Measurements from ENCODE around the gene RFX5.
"Not testable (repeated sequence)": the region's sequence is repeated elsewhere in the genome, so short reads cannot be mapped to it uniquely, and the experiment has no call there.

GRCh38 chr1:151390221-151391078 is 43.4 kb upstream of the RFX5 start:
- not testable (repeated sequence) for TF ChIP-seq CTCF (IDR thresholded peaks at IDR 0.05); HOXB5 (CRISPR knock-in tag; IDR thresholded peaks at IDR 0.05); USF2 (IDR thresholded peaks at IDR 0.05); ZC3H11A (IDR thresholded peaks at IDR 0.05); HDAC2 (IDR thresholded peaks at IDR 0.05); BHLHE40 (IDR thresholded peaks at IDR 0.05; ENCODE audit: low read depth, low read length); JUN (IDR thresholded peaks at IDR 0.05); MAFK (IDR thresholded peaks at IDR 0.05; ENCODE audit: partially characterized antibody)
